HG03469 (cell line): Measurements from ENCODE around the gene NEK3.
A peak's percentile ranks its signal among the peaks of the same experiment; 100 is the strongest.
"Not testable (repeated sequence)": the region's sequence is repeated elsewhere in the genome, so short reads cannot be mapped to it uniquely, and the experiment has no call there.

ENCODE experiments used
- ATAC-seq: cut with Tn5 transposase; IDR thresholded peaks from one replicate; pipeline ENCODE4 v1.9.1; 2021; ENCODE audit warnings: mild to moderate bottlenecking, moderate library complexity, moderate number of reproducible peaks; ENCODE audit not compliant: unreplicated experiment

NEK3 gene, protein sequence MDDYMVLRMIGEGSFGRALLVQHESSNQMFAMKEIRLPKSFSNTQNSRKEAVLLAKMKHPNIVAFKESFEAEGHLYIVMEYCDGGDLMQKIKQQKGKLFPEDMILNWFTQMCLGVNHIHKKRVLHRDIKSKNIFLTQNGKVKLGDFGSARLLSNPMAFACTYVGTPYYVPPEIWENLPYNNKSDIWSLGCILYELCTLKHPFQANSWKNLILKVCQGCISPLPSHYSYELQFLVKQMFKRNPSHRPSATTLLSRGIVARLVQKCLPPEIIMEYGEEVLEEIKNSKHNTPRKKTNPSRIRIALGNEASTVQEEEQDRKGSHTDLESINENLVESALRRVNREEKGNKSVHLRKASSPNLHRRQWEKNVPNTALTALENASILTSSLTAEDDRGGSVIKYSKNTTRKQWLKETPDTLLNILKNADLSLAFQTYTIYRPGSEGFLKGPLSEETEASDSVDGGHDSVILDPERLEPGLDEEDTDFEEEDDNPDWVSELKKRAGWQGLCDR

GRCh38 chr13:52159159-52159982, at the start of gene NEK3:
Gene NEK3 (minus strand): TSS chr13:52159597. CDS start chr13:52156191, 3,406 bp downstream.
- peak; percentile 60 for ATAC-seq

- not testable (repeated sequence) for ATAC-seq
These were observed 49.0 kb upstream of the NEK3 start for GRCh38 chr13:52208384-52208783.

- ATAC-seq, result not testable (repeated sequence)
These were observed 48.5 kb upstream of the NEK3 start for GRCh38 chr13:52207896-52208295.

DNA sequence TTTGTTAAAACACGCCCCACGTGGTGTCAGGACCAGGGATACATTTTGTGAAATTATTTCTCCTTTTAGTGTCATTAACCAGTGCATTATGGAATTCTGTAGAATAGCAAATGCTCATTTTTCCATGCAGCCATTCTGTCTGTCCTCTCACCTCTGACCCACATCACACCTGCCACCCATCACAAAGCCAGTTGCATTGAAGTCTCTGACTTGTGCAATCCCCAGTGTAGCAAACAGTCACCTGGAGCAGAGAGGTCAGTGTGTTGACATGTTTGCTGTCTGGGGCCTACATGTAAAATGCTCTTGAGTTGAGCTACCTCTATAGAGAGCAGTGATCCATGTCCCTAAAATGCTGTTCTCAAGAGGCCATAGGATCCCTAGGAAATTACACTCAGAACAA, 47.9 kb upstream of the NEK3 start:
- not testable (repeated sequence) for ATAC-seq

DNA sequence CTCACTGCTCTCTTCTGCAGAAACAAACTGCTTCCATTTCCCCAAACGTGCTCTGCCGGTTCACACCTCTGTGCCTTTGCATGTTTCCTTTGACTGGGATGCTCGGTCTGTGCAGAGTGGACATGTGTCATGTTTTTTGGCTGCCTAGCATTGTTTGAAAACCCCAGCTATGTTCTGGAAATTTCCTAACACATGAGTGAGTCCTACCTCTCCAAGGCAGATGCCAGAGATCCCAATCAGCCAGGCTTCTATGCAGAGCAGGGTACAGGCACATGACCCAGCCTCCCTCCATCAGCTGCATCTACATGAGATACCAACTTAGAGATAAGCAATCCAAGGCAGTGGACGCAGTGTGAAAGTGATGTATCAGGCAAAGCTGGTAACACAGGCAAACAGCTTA, 45.1 kb upstream of the NEK3 start:
- not testable (repeated sequence) for ATAC-seq

GRCh38 chr13:52203864-52204263, 44.5 kb upstream of the NEK3 start:
- not testable (repeated sequence) for ATAC-seq

DNA sequence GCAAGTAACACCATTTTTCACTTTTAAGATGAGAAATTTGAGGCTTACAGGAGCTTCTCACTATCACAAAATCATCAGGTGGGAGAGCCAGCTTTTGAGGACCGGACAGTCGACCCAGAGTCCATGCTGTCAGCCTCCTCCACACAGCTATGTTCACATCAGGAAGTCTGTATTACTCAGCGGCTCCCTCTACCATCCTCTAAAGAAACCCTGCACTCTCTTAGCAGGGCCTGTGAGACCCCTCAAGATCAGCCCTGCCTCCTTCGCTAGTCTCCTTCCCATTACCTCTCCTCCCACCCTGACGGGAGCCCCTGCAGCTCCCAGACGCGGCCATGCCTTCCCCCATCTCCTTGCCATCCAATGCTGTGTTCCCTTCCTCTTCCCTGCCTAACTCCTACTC, 43.1 kb upstream of the NEK3 start:
- not testable (repeated sequence) for ATAC-seq

- not testable (repeated sequence) for ATAC-seq
These were observed 42.2 kb upstream of the NEK3 start for GRCh38 chr13:52201439-52202193.

GRCh38 chr13:52195401-52195837, 36.0 kb upstream of the NEK3 start:
- ATAC-seq, result peak; percentile 63

GRCh38 chr13:52194184-52194868, 34.9 kb upstream of the NEK3 start:
- peak; percentile 29 for ATAC-seq

GRCh38 chr13:52193587-52194183, 34.3 kb upstream of the NEK3 start:
- not testable (repeated sequence) for ATAC-seq

- not testable (repeated sequence) for ATAC-seq
These were observed 28.2 kb upstream of the NEK3 start for GRCh38 chr13:52187424-52188187.

GRCh38 chr13:52187029-52187423, 27.6 kb upstream of the NEK3 start:
- no peak for ATAC-seq

- not testable (repeated sequence) for ATAC-seq
These were observed 22.0 kb upstream of the NEK3 start for GRCh38 chr13:52181316-52181954.

DNA sequence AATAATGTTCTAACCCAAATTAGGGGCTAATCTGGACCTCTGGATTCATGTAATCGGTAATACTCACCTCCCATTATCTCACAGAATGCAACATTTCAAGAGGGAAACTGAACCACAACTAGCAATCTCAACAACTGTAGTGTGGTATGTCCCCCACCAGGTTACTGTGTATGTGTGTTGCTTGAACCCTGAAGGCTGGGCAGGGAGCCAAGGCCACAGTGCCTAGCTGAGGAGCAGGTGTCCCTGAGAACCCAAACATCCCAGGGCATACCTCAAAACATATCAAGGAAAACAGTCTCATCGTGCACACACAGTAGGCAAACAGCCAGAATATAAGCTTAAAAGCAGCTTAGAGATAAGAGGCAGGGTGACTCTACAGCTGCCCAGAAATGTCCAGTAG, 20.5 kb upstream of the NEK3 start:
- no peak for ATAC-seq

DNA sequence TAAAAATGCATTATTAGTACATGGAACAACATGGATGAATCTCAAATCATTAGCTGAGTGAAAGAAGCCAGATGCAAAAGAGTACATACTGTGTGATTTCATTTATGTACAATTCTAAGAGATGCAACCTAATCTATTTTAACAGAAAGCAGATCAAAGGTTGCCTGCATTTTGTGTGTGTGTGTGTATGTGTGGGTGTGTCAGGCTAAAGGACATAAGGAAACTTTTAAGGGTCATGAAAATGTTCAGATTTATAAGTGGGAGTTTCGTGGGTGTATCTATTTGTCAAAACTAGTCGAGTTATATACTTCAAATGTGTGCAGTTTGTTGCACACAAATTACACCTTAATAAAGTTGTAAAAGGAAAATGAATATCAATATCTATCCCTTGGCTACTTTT, 17.9 kb upstream of the NEK3 start:
- ATAC-seq, result no peak

GRCh38 chr13:52173970-52174369, 14.6 kb upstream of the NEK3 start:
- ATAC-seq, result not testable (repeated sequence)

- no peak for ATAC-seq
These were observed 14.0 kb upstream of the NEK3 start for GRCh38 chr13:52173373-52173772.

- ATAC-seq, result not testable (repeated sequence)
These were observed 12.3 kb upstream of the NEK3 start for GRCh38 chr13:52171686-52172085.
